A549 (cell line): Measurements from ENCODE around the gene ZNF346. TPM values are rescaled to one million over a fixed set of nuclear protein-coding genes. Genes with fewer than 3 reads are reported as not detected.

Experiments
- ATAC-seq, 2 experiments: fragments of 200-7000 bp in 1 of 2; fragments of >200 bp in 1 of 2; cut with Nextera tagmentation in 1 of 2; cut with Tn5 transposase in 1 of 2; 3 replicates each; pipeline versions ENCODE4 v1.8.0 to v1.9.1; 2018 to 2020; ENCODE audit warnings: mild to moderate bottlenecking in 1 of 2, moderate library complexity in 1 of 2
- CTCF ChIA-PET: fragments of 300-600 bp; sonication (Branson Sonifier 250); formaldehyde crosslinking; extraction: SDS; loops from one replicate; lab custom pipeline; 2021; ENCODE audit warnings: antibody characterized with exemption, inconsistent platforms; lab: Yijun Ruan, JAX
- POLR2A ChIA-PET: fragments of 350-600 bp; formaldehyde crosslinking; extraction: SDS; loops from one replicate; lab custom pipeline; 2021; ENCODE audit warnings: antibody characterized with exemption, inconsistent platforms; lab: Yijun Ruan, JAX
- DNase-seq, 2 experiments: peaks; one replicate each; pipeline versions ENCODE4 v3.0.0 to v3.0.0-alpha.2; 2011 to 2016; ENCODE audit warnings: low read depth in 1 of 2, low spot score in 1 of 2
- FAIRE-seq: peaks from 2 replicates; lab custom pipeline; 2011; peaks lifted over from hg19 to GRCh38; lab: Jason Lieb, UNC
- H3K27ac ChIP-seq, 2 experiments: fragments of >200 bp; sonication (Bioruptor Twin); formaldehyde crosslinking; 3 replicates each; pipeline ENCODE4 v1.5.1; 2016 to 2017
- H3K4me1 ChIP-seq: fragments of >200 bp; sonication (Bioruptor Twin); formaldehyde crosslinking; 3 replicates; pipeline ENCODE4 v1.6.1; 2016
- H3K4me2 ChIP-seq: fragments of >200 bp; sonication (Bioruptor Twin); formaldehyde crosslinking; 3 replicates; pipeline ENCODE4 v1.6.1; 2016
- H3K4me3 ChIP-seq: fragments of >200 bp; sonication (Bioruptor Twin); formaldehyde crosslinking; 3 replicates; pipeline ENCODE4 v1.5.1; 2016
- H3K9me3 ChIP-seq: fragments of >200 bp; sonication (Bioruptor Twin); formaldehyde crosslinking; 3 replicates; pipeline ENCODE4 v1.6.1; 2016
- EHF ChIP-seq: fragments of 250-450 bp; sonication (Bioruptor Pico); IDR thresholded peaks from 2 replicates; pipeline ENCODE4 v1.5.0; 2020; ENCODE audit warnings: mild to moderate bottlenecking
- EHMT2 ChIP-seq: fragments of 200-600 bp; sonication (generic); IDR thresholded peaks from 2 replicates; pipeline ENCODE4 v1.6.1; 2016; ENCODE audit warnings: antibody characterized with exemption, low read depth, mild to moderate bottlenecking, moderate library complexity
- ELK1 ChIP-seq: fragments of 150-350 bp; IDR thresholded peaks from 2 replicates; pipeline ENCODE4 v1.6.1; 2014; ENCODE audit warnings: low read depth, mild to moderate bottlenecking, low read length
- HES2 ChIP-seq: fragments of >200 bp; sonication (Bioruptor Twin); formaldehyde crosslinking; IDR thresholded peaks from 2 replicates; pipeline ENCODE4 v1.6.1; 2016
- JUNB ChIP-seq: fragments of >200 bp; sonication (Bioruptor Twin); formaldehyde crosslinking; IDR thresholded peaks from 2 replicates; pipeline ENCODE4 v1.6.1; 2016
- MAX ChIP-seq: IDR thresholded peaks from 2 replicates; pipeline ENCODE4 v1.6.1; 2012
- MAZ ChIP-seq: fragments of 150-350 bp; IDR thresholded peaks from 2 replicates; pipeline ENCODE4 v1.6.1; 2014; ENCODE audit warnings: antibody characterized with exemption, low read depth, low read length, borderline replicate concordance
- MYC ChIP-seq: IDR thresholded peaks from 2 replicates; pipeline ENCODE4 v1.6.1; 2012; ENCODE audit warnings: mild to moderate bottlenecking, inconsistent platforms, low read length, improper control_type of control experiment, borderline replicate concordance
- PBX3 ChIP-seq: IDR thresholded peaks from 2 replicates; pipeline ENCODE4 v1.6.1; 2012
- REST ChIP-seq: fragments of 200-600 bp; sonication (generic); IDR thresholded peaks from 2 replicates; pipeline ENCODE4 v1.6.1; 2016; ENCODE audit warnings: antibody characterized with exemption, mild to moderate bottlenecking, moderate library complexity
- RFX5 ChIP-seq: fragments of 450-650 bp; IDR thresholded peaks from 2 replicates; pipeline ENCODE4 v1.7.1; 2014; ENCODE audit warnings: antibody characterized with exemption, mild to moderate bottlenecking, moderate library complexity
- TP53 ChIP-seq: fragments of 250-450 bp; sonication (Bioruptor Pico); IDR thresholded peaks from 2 replicates; pipeline ENCODE4 v1.5.0; 2021; ENCODE audit warnings: mild to moderate bottlenecking, moderate library complexity
- ZNF302 ChIP-seq: fragments of 250-450 bp; sonication (Bioruptor Pico); IDR thresholded peaks from 2 replicates; pipeline ENCODE4 v1.9.0; 2021; ENCODE audit warnings: inconsistent platforms, mild to moderate bottlenecking, moderate library complexity
- WGBS: methylation state at CpG from one replicate; pipeline ENCODE4 v1.1.6; 2017; ENCODE audit errors: missing lambda C conversion rate; 5-methylcytosine and 5-hydroxymethylcytosine counted together
- polyA plus RNA-seq, 4 experiments: library from polyadenylated mRNA; depleted of rRNA in 3 of 4; stranded (reverse); fragments of >200 nt; fragmentation: RNase III in 1 of 4; extraction: RNeasy Plus Mini Kit Qiagen cat#74134 plus additional on column Dnase treatment in 1 of 4; gene quantifications; 2 replicates in 3 of 4; 3 replicates in 1 of 4; pipeline ENCODE4 v1.2.3, GENCODE V29; 2011 to 2017

The ZNF346 gene
- polyA plus RNA-seq, 2 of the 4 experiments (the other 2 are of a cell fraction), result 13.5 to 14.1 TPM

GRCh38 chr5:177089127-177089526 lies 66.6 kb downstream of the ZNF346 start:
- TF ChIP-seq MAX, result no peak
- TF ChIP-seq REST, result no peak
- no peak for TF ChIP-seq ELK1
- no peak for TF ChIP-seq RFX5
- Histone ChIP-seq H3K9me3 (no peaks in the 10 kb centered on the region), H3K4me2 (peak overlapping the region; percentile 91), H3K4me1 (peaks cover 35% of the 10 kb centered on the region), H3K27ac (peak overlapping the region in 1 of 2 experiments; percentile 69; a peak in 2 of 6 replicates), H3K4me3 (no peak overlapping the region)
- ATAC-seq (no peak), FAIRE-seq (no peak), DNase-seq (no peak)
- ChIA-PET POLR2A (interaction anchor here (0.6 kb wide), 1 partner anchor 22 kb away, joined by 3 read pairs; no protein-coding TSS in a partner anchor), CTCF (interaction anchor here (1.0 to 13.8 kb wide), 3 partner anchors 8 to 429 kb away, joined by 3 to 111 read pairs (median 21); no protein-coding TSS in a partner anchor)
- WGBS, result 64% methylated on average over 5 of the region's 5 CpGs

- POLR2A ChIA-PET, result interaction anchor here (0.6 kb wide), 1 partner anchor 21 kb away, joined by 3 read pairs; no protein-coding TSS in a partner anchor
Observed at GRCh38 chr5:177089825-177090641, 67.5 kb downstream of the ZNF346 start.

More at GRCh38 chr5:177089825-177090641, 67.5 kb downstream of the ZNF346 start:
- WGBS, result 80% methylated on average over 17 of the region's 21 CpGs
- Histone ChIP-seq H3K9me3 (no peaks in the 10 kb centered on the region), H3K4me1 (peaks cover 44% of the 10 kb centered on the region), H3K4me3 (no peak overlapping the region), H3K4me2 (peak overlapping the region; percentile 91; the same call in 1 of the 3 replicates), H3K27ac (peak overlapping the region in 1 of 2 experiments; percentile 69; a peak in 1 of 6 replicates)
- DNase-seq (no peak), FAIRE-seq (no peak), ATAC-seq (no peak)
- TF ChIP-seq MAZ, result no peak
- TF ChIP-seq JUNB, result no peak
- TF ChIP-seq MYC, result no peak
- no peak for TF ChIP-seq TP53
- TF ChIP-seq EHMT2, result no peak
- no peak for TF ChIP-seq PBX3
- no peak for TF ChIP-seq MAX
- no peak for TF ChIP-seq EHF (CRISPR knock-in tag)
- TF ChIP-seq HES2, result no peak
- TF ChIP-seq ZNF302 (CRISPR knock-in tag), result no peak
- CTCF ChIA-PET, result interaction anchor here (1.0 to 13.8 kb wide), 4 partner anchors 18 to 429 kb away, joined by 3 to 111 read pairs (median 36); no protein-coding TSS in a partner anchor
